ENCODE results near the gene SHC3.

DNA sequence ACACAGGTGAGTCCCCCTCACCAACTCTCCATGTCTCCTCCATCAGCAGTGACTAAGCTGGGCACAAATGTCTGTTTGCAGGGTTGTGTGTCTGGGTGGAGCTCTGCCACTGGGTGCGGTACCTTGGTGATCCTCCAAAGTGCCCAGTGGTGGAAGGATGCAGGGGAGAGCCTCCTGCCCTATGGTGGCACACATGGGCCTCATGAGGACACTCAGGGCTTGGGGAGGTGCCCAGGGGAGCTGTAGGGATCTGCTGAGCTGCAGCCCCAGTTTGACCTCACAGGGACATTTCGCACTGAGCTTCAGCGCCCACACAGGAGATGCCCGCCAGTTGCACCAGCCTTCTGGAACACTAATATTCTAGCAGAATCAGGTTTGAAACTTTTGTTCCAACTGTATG lies 157.9 kb downstream of the SHC3 start:
- TF ChIP-seq, protein P1, sequence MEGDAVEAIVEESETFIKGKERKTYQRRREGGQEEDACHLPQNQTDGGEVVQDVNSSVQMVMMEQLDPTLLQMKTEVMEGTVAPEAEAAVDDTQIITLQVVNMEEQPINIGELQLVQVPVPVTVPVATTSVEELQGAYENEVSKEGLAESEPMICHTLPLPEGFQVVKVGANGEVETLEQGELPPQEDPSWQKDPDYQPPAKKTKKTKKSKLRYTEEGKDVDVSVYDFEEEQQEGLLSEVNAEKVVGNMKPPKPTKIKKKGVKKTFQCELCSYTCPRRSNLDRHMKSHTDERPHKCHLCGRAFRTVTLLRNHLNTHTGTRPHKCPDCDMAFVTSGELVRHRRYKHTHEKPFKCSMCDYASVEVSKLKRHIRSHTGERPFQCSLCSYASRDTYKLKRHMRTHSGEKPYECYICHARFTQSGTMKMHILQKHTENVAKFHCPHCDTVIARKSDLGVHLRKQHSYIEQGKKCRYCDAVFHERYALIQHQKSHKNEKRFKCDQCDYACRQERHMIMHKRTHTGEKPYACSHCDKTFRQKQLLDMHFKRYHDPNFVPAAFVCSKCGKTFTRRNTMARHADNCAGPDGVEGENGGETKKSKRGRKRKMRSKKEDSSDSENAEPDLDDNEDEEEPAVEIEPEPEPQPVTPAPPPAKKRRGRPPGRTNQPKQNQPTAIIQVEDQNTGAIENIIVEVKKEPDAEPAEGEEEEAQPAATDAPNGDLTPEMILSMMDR (IDR thresholded peaks at IDR 0.05), result no peak
- no peak for TF ChIP-seq POLR2A (IDR thresholded peaks at IDR 0.05)
